Caco-2 (cell line): Measurements from ENCODE around the gene EPHA4. TPM values are rescaled to one million over a fixed set of nuclear protein-coding genes. Genes with fewer than 3 reads are reported as not detected.

Experiments
- BruUV-seq: library from RNA; stranded (reverse); fragments of 400-500 nt; replicated peaks from 2 replicates; lab custom pipeline; 2021; lab: Mats Ljungman, UMichigan
- CTCF ChIA-PET: fragments of 300-600 bp; sonication (Branson Sonifier 250); formaldehyde crosslinking; loops from one replicate; lab custom pipeline; 2022; ENCODE audit warnings: antibody characterized with exemption; lab: Charles Lee
- POLR2A ChIA-PET: fragments of 300-600 bp; sonication (Branson Sonifier 250); formaldehyde crosslinking; loops from one replicate; lab custom pipeline; 2022; ENCODE audit warnings: antibody characterized with exemption; lab: Charles Lee
- DNase-seq, 2 experiments: peaks; one replicate each; pipeline versions ENCODE4 v3.0.0 to v3.0.0-alpha.2; 2020 to 2022
- H3K27me3 ChIP-seq: replicated peaks from 2 replicates; pipeline ENCODE4 v1.6.0; 2011; ENCODE audit warnings: low read length; ENCODE audit not compliant: control insufficient read depth, insufficient read depth
- H3K36me3 ChIP-seq: 2 replicates; pipeline ENCODE4 v1.5.1; 2011; ENCODE audit warnings: low read length; ENCODE audit not compliant: control insufficient read depth, insufficient read depth
- H3K4me1 ChIP-seq: fragments of 250-450 bp; sonication (Bioruptor Pico); 2 replicates; pipeline ENCODE4 v1.5.1; 2020; ENCODE audit warnings: mild to moderate bottlenecking
- H3K4me3 ChIP-seq: 2 replicates; pipeline ENCODE4 v1.5.1; 2011; ENCODE audit warnings: low read depth, mild to moderate bottlenecking, control low read depth, low read length
- H3K9me3 ChIP-seq: fragments of 250-450 bp; sonication (Bioruptor Pico); 2 replicates; pipeline ENCODE4 v1.5.1; 2020; ENCODE audit warnings: mild to moderate bottlenecking, moderate library complexity
- H3K27ac Mint-ChIP-seq: one replicate; pipeline ENCODE4 v1.8.0; 2022; ENCODE audit warnings: mixed read lengths; ENCODE audit not compliant: unreplicated experiment
- H3K27me3 Mint-ChIP-seq: one replicate; pipeline ENCODE4 v1.8.0; 2022; ENCODE audit warnings: mixed read lengths; ENCODE audit not compliant: insufficient read depth, unreplicated experiment
- H3K36me3 Mint-ChIP-seq: one replicate; pipeline ENCODE4 v1.8.0; 2022; ENCODE audit warnings: mild to moderate bottlenecking, mixed read lengths; ENCODE audit not compliant: insufficient read depth, unreplicated experiment
- H3K4me1 Mint-ChIP-seq: one replicate; pipeline ENCODE4 v1.8.0; 2022; ENCODE audit warnings: low read depth, mixed read lengths; ENCODE audit not compliant: unreplicated experiment
- H3K4me3 Mint-ChIP-seq: one replicate; pipeline ENCODE4 v1.8.0; 2022; ENCODE audit warnings: mild to moderate bottlenecking, moderate library complexity, mixed read lengths; ENCODE audit not compliant: unreplicated experiment
- H3K9me3 Mint-ChIP-seq: one replicate; pipeline ENCODE4 v1.8.0; 2022; ENCODE audit warnings: mixed read lengths; ENCODE audit not compliant: unreplicated experiment
- CTCF ChIP-seq, 2 experiments: fragments of 200-600 bp in 1 of 2; IDR thresholded peaks; 1 replicate in 1 of 2; 2 replicates in 1 of 2; pipeline versions ENCODE4 v1.5.1 to v1.8.0; 2011 to 2022; ENCODE audit warnings: antibody characterized with exemption in 1 of 2, control low read depth in 1 of 2, inconsistent platforms in 1 of 2, low read depth in 1 of 2, low read length in 1 of 2, mild to moderate bottlenecking in 1 of 2, moderate library complexity in 1 of 2; ENCODE audit not compliant: insufficient read depth in 1 of 2, severe bottlenecking in 1 of 2, unreplicated experiment in 1 of 2
- intact Hi-C: fragments of 100-400 bp; cut with micrococcal nuclease; formaldehyde crosslinking; loops from one replicate; pipeline ENCODE4 v1.10.0; 2022; ENCODE audit not compliant: unreplicated experiment
- total RNA-seq: library from RNA; stranded (reverse); gene quantifications from 2 replicates; pipeline ENCODE4 v1.2.3, GENCODE V29; 2022

EPHA4 gene
- total RNA-seq, 1 experiment from 2014 or later, result 95.5 TPM

GRCh38 chr2:221380062-221380461 lies 192.0 kb downstream of the EPHA4 start:
- H3K9me3 Mint-ChIP-seq, result no peaks in the 10 kb centered on the region
- no peaks in the 10 kb centered on the region for H3K36me3 ChIP-seq
- H3K36me3 Mint-ChIP-seq, result no peaks in the 10 kb centered on the region
- no peaks in the 10 kb centered on the region for H3K27me3 Mint-ChIP-seq
- peaks cover 7% of the 10 kb centered on the region for H3K4me1 Mint-ChIP-seq
- H3K4me3 ChIP-seq, result no peak overlapping the region
- H3K27me3 ChIP-seq, result no peaks in the 10 kb centered on the region
- BruUV-seq, result no TSS peak
- ChIA-PET POLR2A (no interaction called here), CTCF (no interaction called here)
- no peak for DNase-seq
- no peak for TF ChIP-seq CTCF (IDR thresholded peaks at IDR 0.05; ENCODE audit: insufficient read depth in 1 of 2, low read depth in 1 of 2, low read length in 1 of 2, severe bottlenecking in 1 of 2, unreplicated experiment in 1 of 2)
- no peaks in the 10 kb centered on the region for H3K4me1 ChIP-seq
- H3K9me3 ChIP-seq, result no peaks in the 10 kb centered on the region
- H3K27ac Mint-ChIP-seq, result no peak overlapping the region
- intact Hi-C loops, result no loop called here
- no peak overlapping the region for H3K4me3 Mint-ChIP-seq

GRCh38 chr2:221377597-221377996 lies 194.5 kb downstream of the EPHA4 start:
- Histone ChIP-seq H3K36me3 (no peaks in the 10 kb centered on the region), H3K9me3 (no peaks in the 10 kb centered on the region), H3K4me1 (no peaks in the 10 kb centered on the region), H3K27me3 (no peaks in the 10 kb centered on the region; the same call in 1 of the 2 replicates), H3K4me3 (no peak overlapping the region)
- POLR2A ChIA-PET, result no interaction called here
- H3K9me3 Mint-ChIP-seq, result no peaks in the 10 kb centered on the region
- CTCF ChIA-PET, result no interaction called here
- TF ChIP-seq CTCF (IDR thresholded peaks at IDR 0.05; ENCODE audit: insufficient read depth in 1 of 2, low read depth in 1 of 2, low read length in 1 of 2, severe bottlenecking in 1 of 2, unreplicated experiment in 1 of 2), result no peak
- no TSS peak for BruUV-seq
- H3K36me3 Mint-ChIP-seq, result no peaks in the 10 kb centered on the region
- no peaks in the 10 kb centered on the region for H3K27me3 Mint-ChIP-seq
- peaks cover 7% of the 10 kb centered on the region for H3K4me1 Mint-ChIP-seq
- DNase-seq, result no peak
- H3K4me3 Mint-ChIP-seq, result no peak overlapping the region
- no peak overlapping the region for H3K27ac Mint-ChIP-seq
- intact Hi-C loops, result no loop called here

GRCh38 chr2:221377066-221377465 lies 195.0 kb downstream of the EPHA4 start:
- no peaks in the 10 kb centered on the region for H3K4me1 ChIP-seq
- CTCF ChIA-PET, result no interaction called here
- Mint-ChIP-seq H3K27ac (no peak overlapping the region), H3K9me3 (no peaks in the 10 kb centered on the region), H3K4me1 (peaks cover 7% of the 10 kb centered on the region), H3K4me3 (no peak overlapping the region), H3K27me3 (no peaks in the 10 kb centered on the region), H3K36me3 (no peaks in the 10 kb centered on the region)
- POLR2A ChIA-PET, result no interaction called here
- no peak for DNase-seq
- no peaks in the 10 kb centered on the region for H3K9me3 ChIP-seq
- no peaks in the 10 kb centered on the region; the same call in 1 of the 2 replicates for H3K27me3 ChIP-seq
- H3K4me3 ChIP-seq, result no peak overlapping the region
- no TSS peak for BruUV-seq
- H3K36me3 ChIP-seq, result no peaks in the 10 kb centered on the region
- no peak for TF ChIP-seq CTCF (IDR thresholded peaks at IDR 0.05; ENCODE audit: insufficient read depth in 1 of 2, low read depth in 1 of 2, low read length in 1 of 2, severe bottlenecking in 1 of 2, unreplicated experiment in 1 of 2)
- intact Hi-C loops, result no loop called here
